Fibroblast of mammary gland (primary cell): ENCODE results near the gene SCUBE2.

Source experiments
- DNase-seq: peaks from one replicate; pipeline ENCODE4 v3.0.0-alpha.2; 2010; ENCODE audit warnings: low read depth
- H3K4me3 ChIP-seq: 2 replicates; pipeline ENCODE4 v1.5.1; 2011; ENCODE audit warnings: low read depth, mild to moderate bottlenecking, low read length, moderate library complexity; ENCODE audit not compliant: control insufficient read depth
- TF ChIP-seq, protein P1 (sequence below): conservative IDR thresholded peaks from 2 replicates; pipeline ENCODE4 v1.5.1; 2011; ENCODE audit warnings: low read depth, low read length, inconsistent platforms; ENCODE audit not compliant: control insufficient read depth, insufficient read depth

The SCUBE2 gene

DNA sequence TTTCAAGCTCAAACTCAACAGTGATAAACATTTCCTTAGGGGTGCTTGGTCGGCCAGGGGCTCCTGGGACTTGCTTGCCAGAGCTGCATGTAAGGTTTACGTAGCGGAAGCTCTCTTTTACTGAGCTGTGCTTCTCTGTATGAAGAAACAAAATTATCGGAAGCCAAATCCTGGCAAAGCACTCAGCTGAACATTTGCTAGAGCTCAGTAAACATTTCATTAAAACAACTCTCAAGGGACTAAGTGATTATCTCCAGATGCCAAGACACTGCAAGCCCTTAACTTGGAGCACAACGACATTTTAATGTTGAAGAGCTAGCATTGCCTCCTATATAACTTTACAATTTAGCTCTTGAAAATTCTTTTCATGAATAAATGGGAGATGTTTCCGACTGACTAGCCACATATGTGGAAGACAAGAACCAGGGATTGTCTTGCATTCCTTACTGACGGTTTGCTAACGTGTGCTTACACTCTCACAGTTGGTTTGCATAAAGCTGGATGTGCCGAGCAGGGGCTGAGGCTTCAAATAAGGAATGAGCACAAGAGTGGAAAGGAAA is 43.4 kb downstream of the SCUBE2 start:
- no peak overlapping the region for H3K4me3 ChIP-seq
- TF ChIP-seq, protein P1, sequence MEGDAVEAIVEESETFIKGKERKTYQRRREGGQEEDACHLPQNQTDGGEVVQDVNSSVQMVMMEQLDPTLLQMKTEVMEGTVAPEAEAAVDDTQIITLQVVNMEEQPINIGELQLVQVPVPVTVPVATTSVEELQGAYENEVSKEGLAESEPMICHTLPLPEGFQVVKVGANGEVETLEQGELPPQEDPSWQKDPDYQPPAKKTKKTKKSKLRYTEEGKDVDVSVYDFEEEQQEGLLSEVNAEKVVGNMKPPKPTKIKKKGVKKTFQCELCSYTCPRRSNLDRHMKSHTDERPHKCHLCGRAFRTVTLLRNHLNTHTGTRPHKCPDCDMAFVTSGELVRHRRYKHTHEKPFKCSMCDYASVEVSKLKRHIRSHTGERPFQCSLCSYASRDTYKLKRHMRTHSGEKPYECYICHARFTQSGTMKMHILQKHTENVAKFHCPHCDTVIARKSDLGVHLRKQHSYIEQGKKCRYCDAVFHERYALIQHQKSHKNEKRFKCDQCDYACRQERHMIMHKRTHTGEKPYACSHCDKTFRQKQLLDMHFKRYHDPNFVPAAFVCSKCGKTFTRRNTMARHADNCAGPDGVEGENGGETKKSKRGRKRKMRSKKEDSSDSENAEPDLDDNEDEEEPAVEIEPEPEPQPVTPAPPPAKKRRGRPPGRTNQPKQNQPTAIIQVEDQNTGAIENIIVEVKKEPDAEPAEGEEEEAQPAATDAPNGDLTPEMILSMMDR, result no peak
- peak; percentile 68 for DNase-seq

DNA sequence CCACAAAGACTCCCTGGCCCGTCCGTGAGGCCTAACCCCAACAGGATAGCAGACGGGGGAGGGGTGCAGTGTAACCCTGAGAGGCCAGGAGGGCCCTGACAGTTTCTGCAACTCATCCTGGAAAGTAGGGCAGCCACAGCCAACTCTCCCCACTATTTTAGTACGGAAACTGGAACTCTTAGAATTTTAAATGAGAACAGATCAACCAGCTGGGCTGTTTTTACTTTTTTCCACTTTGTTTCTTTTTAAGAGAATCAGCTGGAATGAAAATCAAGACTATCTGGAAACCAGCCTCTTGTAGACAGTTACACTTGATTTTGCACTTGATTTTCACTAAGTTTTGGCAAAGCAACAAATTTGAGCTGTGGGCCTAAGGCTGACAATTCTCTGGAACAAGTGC is 44.9 kb downstream of the SCUBE2 start:
- TF ChIP-seq, protein P1, result no peak
- no peak for DNase-seq
- H3K4me3 ChIP-seq, result no peak overlapping the region

DNA sequence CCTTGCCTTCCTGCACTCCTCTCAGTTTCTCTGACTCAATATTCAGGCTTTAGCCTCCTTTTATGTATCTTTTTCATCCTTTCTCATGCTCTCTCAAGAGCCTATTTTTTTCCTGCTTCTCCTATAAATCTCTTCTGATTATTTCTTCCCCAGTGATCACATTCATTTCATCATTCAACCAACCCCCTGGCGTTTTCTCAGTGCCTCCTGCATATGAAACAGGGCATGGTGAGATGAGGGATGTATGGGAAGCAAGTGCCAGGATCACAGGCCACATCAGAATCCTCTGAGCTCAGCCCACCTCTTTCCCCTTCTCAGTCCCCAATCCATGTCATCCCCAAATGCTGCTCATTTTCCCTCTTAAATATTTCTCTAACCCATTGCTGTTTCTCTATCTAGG is 48.9 kb downstream of the SCUBE2 start:
- no peak overlapping the region for H3K4me3 ChIP-seq
- no peak for DNase-seq
- TF ChIP-seq, protein P1, result no peak

DNA sequence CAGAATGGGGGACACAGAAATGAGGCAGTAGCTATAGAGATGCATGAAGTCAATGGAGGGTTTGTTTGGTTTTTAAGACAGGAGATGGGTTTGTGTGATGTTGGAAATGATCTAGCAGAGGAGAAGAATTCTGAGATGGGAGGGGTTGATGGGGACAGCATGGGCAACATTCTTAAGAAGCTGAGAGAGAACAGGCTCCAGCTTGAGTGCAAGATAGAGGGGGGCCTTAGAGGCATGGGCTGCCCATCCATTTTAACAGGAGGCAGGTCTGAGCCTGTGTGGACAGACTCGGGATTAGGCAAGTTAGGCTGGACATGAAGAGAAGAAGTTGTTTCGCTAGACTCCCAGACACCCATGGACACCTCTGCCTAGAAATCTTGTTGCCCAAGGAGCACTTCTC is 49.7 kb downstream of the SCUBE2 start:
- H3K4me3 ChIP-seq, result no peak overlapping the region
- TF ChIP-seq, protein P1, result no peak
- no peak for DNase-seq

DNA sequence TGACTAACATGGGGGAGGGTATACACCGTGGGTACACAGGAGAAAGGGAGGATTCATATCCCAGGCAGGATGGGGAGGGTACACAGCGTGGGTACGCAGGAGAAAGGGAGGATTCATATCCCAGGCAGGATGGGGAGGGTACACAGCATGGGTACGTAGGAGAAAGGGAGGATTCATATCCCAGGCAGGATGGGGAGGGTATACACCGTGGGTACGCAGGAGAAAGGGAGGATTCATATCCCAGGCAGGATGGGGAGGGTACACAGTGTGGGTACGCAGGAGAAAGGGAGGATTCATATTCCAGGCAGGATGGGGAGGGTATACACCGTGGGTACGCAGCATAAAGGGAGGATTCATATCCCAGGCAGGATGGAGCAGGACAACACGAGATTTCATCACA is 51.0 kb downstream of the SCUBE2 start:
- DNase-seq, result no peak
- TF ChIP-seq, protein P1, result no peak
- H3K4me3 ChIP-seq, result no peak overlapping the region

DNA sequence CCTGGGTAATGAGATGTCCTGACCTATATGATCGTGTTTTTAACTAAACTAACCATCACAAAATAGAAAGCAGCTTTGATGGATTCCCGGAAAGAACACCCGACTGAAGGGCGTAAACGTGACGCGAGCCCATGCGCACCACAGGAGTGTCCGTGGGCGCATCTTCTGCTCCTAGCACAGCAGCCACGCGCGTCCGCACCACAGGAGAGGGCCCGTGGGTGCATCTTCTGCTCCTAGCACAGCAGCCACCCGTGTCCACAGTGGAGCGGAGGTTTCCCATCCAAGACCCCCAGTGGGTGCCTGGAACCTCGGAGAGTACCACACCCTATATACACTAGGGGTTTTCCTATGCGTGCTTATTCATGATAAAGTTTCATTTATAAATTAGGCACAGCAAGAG is 51.5 kb downstream of the SCUBE2 start:
- TF ChIP-seq, protein P1, result no peak
- H3K4me3 ChIP-seq, result no peak overlapping the region
- DNase-seq, result no peak

DNA sequence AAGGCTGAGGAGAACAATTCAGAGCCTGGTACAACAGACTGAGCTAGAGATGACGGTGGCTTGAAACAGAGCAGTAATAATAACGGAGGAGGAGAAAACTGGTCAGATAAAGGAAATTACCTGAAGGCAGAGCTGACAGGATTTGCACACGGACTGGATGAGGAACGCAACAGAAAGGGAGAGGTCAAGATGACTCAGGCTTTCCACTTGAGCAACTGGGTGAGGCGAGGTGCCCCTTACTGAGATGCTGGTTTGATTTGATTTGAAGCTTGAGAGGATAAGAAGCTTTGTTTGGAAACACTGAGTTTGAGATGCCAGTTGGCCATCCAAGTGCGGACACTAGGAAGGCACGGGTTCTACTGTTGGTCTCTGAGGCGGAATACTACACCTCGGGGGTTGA is 52.2 kb downstream of the SCUBE2 start:
- DNase-seq, result peak; percentile 21
- no peak overlapping the region for H3K4me3 ChIP-seq
- TF ChIP-seq, protein P1, result no peak
